Measurements from ENCODE around the gene DIMT1. TPM values are rescaled to one million over a fixed set of nuclear protein-coding genes. Genes with fewer than 3 reads are reported as not detected.

The DIMT1 gene
- total and polyA plus RNA-seq, 12 donors, result 10.4 to 29.1 (median 22.4) TPM

DNA sequence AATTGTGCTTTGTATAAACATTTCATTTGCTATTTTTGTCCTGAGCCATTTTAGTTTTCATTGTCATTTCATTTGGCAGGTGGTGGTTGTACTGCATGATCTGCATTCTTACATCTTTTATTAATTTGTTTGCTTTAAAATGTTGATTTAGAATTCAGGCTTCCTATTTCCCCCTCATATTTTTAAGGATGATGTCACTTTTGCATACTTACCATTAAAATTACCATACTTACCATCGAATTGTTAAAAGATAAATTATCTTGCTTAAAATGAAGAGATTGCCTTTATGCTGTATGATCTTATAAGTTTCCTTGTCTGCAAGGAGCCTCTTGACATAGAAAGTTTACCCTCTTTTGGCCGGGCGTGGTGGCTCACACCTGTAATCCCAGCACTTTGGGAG, 31.1 kb downstream of the DIMT1 start:
- DNase-seq, result no peak
- Histone ChIP-seq H3K4me1 (replicated peaks in 1 of 2) (no peaks in the 10 kb centered on the region), H3K36me3 (replicated peaks in 1 of 2) (peaks cover 4 to 20% of the 10 kb centered on the region in 2 donors), H3K27me3 (no peaks in the 10 kb centered on the region), H3K27ac (no peak overlapping the region), H3K9me3 (replicated peaks in 1 of 3) (no peaks in the 10 kb centered on the region), H3K4me3 (no peak overlapping the region)
- TF ChIP-seq, protein P1, sequence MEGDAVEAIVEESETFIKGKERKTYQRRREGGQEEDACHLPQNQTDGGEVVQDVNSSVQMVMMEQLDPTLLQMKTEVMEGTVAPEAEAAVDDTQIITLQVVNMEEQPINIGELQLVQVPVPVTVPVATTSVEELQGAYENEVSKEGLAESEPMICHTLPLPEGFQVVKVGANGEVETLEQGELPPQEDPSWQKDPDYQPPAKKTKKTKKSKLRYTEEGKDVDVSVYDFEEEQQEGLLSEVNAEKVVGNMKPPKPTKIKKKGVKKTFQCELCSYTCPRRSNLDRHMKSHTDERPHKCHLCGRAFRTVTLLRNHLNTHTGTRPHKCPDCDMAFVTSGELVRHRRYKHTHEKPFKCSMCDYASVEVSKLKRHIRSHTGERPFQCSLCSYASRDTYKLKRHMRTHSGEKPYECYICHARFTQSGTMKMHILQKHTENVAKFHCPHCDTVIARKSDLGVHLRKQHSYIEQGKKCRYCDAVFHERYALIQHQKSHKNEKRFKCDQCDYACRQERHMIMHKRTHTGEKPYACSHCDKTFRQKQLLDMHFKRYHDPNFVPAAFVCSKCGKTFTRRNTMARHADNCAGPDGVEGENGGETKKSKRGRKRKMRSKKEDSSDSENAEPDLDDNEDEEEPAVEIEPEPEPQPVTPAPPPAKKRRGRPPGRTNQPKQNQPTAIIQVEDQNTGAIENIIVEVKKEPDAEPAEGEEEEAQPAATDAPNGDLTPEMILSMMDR (IDR thresholded peaks at IDR 0.05), result no peak
- no peak for TF ChIP-seq POLR2A (IDR thresholded peaks at IDR 0.05)
- 95 to 97% (median 96%) methylated on average over 3 of the region's 3 CpGs for WGBS, 4 donors
- intact Hi-C loops (cut with DNase I), result no loop called here

DNA sequence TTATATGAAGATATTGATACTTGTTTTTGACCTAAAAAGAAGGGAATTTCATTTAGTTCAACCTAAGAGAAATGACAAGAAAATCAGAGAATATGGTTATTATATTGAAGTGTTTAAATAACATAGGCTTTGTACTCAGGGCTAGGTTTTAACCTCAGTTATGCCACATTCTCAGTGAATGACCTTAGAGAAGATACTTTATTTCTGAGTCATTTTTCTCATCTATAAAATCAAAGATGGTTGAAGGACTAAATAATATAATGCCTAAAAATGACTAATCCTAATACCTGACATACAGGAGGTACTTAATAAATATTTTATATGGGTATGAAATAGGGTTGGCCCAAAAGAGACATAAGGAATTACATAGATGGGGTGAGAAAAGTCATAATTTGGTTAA, 32.3 kb downstream of the DIMT1 start:
- no peaks in the 10 kb centered on the region for H3K9me3 ChIP-seq (replicated peaks in 1 of 3)
- no peak overlapping the region for H3K27ac ChIP-seq
- intact Hi-C loops (cut with DNase I), result no loop called here
- H3K4me1 ChIP-seq (replicated peaks in 1 of 2), result no peaks in the 10 kb centered on the region
- DNase-seq, result no peak
- H3K27me3 ChIP-seq, result no peaks in the 10 kb centered on the region
- TF ChIP-seq POLR2A (IDR thresholded peaks at IDR 0.05), result no peak
- TF ChIP-seq, protein P1 (IDR thresholded peaks at IDR 0.05), result no peak
- no peak overlapping the region for H3K4me3 ChIP-seq
- peaks cover 4 to 16% of the 10 kb centered on the region in 2 donors for H3K36me3 ChIP-seq (replicated peaks in 1 of 2)

DNA sequence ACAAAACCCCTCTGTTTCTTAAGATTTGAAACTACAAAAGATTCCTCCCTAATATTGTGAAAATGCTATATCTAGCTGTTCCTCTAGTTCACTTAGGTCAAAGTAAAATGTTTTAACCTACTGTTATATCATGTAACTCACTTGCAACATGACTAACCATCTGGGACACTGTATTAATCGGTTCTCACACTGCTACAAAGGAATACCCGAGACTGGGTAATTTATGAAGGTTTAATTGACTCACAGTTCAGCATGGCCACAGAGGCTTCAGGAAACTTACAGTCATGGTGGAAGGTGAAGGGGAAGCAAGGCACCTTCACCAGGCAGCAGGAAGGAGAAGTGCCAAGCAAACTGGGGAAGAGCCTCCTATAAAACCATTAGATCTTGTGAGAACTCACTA, 34.7 kb downstream of the DIMT1 start:
- WGBS, 4 donors, result 91 to 99% (median 96%) methylated on average over 2 of the region's 2 CpGs
- H3K27ac ChIP-seq, result no peak overlapping the region
- no peak for DNase-seq
- intact Hi-C loops (cut with DNase I), result no loop called here
- H3K4me3 ChIP-seq, result no peak overlapping the region
- TF ChIP-seq, protein P1 (IDR thresholded peaks at IDR 0.05), result no peak
- no peak for TF ChIP-seq POLR2A (IDR thresholded peaks at IDR 0.05)
- peaks cover 4 to 15% of the 10 kb centered on the region in 2 donors for H3K36me3 ChIP-seq (replicated peaks in 1 of 2)
- no peaks in the 10 kb centered on the region for H3K27me3 ChIP-seq
- no peaks in the 10 kb centered on the region for H3K4me1 ChIP-seq (replicated peaks in 1 of 2)
- H3K9me3 ChIP-seq (replicated peaks in 1 of 3), result no peaks in the 10 kb centered on the region

DNA sequence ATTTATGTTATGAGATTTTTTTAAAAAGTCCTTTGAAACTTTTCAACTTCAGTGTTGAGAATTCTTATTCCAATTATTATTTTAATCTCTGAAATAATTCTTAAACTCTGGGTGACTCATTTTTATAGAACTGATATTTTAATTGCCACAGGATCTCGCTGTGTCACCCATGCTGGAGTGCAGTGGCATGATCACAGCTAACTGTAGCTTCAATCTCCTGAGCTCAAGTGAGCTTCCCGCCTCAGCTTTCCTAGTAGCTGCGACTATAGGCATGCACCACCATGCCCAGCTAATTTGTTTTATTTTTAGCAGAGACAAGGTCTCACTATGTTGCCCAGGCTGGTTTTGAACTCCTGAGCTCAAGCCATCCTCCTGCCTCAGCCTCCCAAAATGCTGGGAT, 41.0 kb downstream of the DIMT1 start:
- WGBS, 4 donors, result 89 to 99% (median 97%) methylated on average over 3 of the region's 3 CpGs
- peaks cover 0 to 44% of the 10 kb centered on the region in 2 donors for H3K36me3 ChIP-seq (replicated peaks in 1 of 2)

More for the DNA sequence above, 41.0 kb downstream of the DIMT1 start:
- intact Hi-C loops (cut with DNase I), result no loop called here
- Histone ChIP-seq H3K27me3 (no peaks in the 10 kb centered on the region), H3K9me3 (replicated peaks in 1 of 3) (no peaks in the 10 kb centered on the region), H3K4me1 (replicated peaks in 1 of 2) (no peaks in the 10 kb centered on the region), H3K4me3 (no peak overlapping the region), H3K27ac (no peak overlapping the region)
- TF ChIP-seq, protein P1 (IDR thresholded peaks at IDR 0.05), result no peak
- no peak for TF ChIP-seq POLR2A (IDR thresholded peaks at IDR 0.05)
- DNase-seq, result no peak

Data from adrenal gland (tissue), 12 donors.